ENCODE measurements around the gene ZNF221. TPM values are rescaled to one million over a fixed set of nuclear protein-coding genes. Genes with fewer than 3 reads are reported as not detected.

ZNF221 gene
- total and polyA plus RNA-seq, 2 experiments from 2014 or later = 1.5 to 9.2 TPM

- TF ChIP-seq REST (IDR thresholded peaks at IDR 0.05; ENCODE audit: unreplicated experiment) = no peak
- no peak for TF ChIP-seq NANOG (IDR thresholded peaks at IDR 0.05; ENCODE audit: borderline replicate concordance)
- no peak for TF ChIP-seq EZH2phosphoT487 (IDR thresholded peaks at IDR 0.05; ENCODE audit: unreplicated experiment)
- no peak for TF ChIP-seq EZH2 (IDR thresholded peaks at IDR 0.05; ENCODE audit: low read depth, unreplicated experiment)
- no peak for TF ChIP-seq ZNF462 (CRISPR knock-in tag; IDR thresholded peaks at IDR 0.05)
These were observed 59.4 kb downstream of the ZNF221 start (continued) for GRCh38 chr19:44010468-44010867.

Small RNAs within 50 kb of the gene (small RNA-seq; reads per million reads assigned to genes)
- not detected for gene AC006213.5 (ENCODE audit: low replicate concordance)

Other genes with a start within 250 kb of the ZNF221 start
- not detected in 2 replicates for gene IRGC, start 235.2 kb upstream of the ZNF221 start, total RNA-seq (2014; rRNA removed; shearing (Covaris generic))
- not detected in 2 replicates for gene IRGC, start 235.2 kb upstream of the ZNF221 start, polyA plus RNA-seq (2016; fragmentation: Nextera tagmentation; extraction: Ambion mirVana)
- gene SMG9, start 196.3 kb upstream of the ZNF221 start, total RNA-seq (2014; rRNA removed; shearing (Covaris generic)) = 6.3 and 13.2 TPM in 2 replicates
- gene SMG9, start 196.3 kb upstream of the ZNF221 start, polyA plus RNA-seq (2016; fragmentation: Nextera tagmentation; extraction: Ambion mirVana) = 14.0 and 15.7 TPM in 2 replicates
- gene KCNN4, start 170.3 kb upstream of the ZNF221 start, total RNA-seq (2014; rRNA removed; shearing (Covaris generic)) = 3.2 and 3.4 TPM in 2 replicates
- 0.75 and 0.86 TPM in 2 replicates for gene KCNN4, start 170.3 kb upstream of the ZNF221 start, polyA plus RNA-seq (2016; fragmentation: Nextera tagmentation; extraction: Ambion mirVana)
- gene LYPD5, start 148.8 kb upstream of the ZNF221 start, total RNA-seq (2014; rRNA removed; shearing (Covaris generic)) = 0.54 and 1.1 TPM in 2 replicates
- 0.61 and 1.5 TPM in 2 replicates for gene LYPD5, start 148.8 kb upstream of the ZNF221 start, polyA plus RNA-seq (2016; fragmentation: Nextera tagmentation; extraction: Ambion mirVana)
- gene ZNF283, start 123.9 kb upstream of the ZNF221 start, total RNA-seq (2014; rRNA removed; shearing (Covaris generic)) = 8.7 and 12.0 TPM in 2 replicates
- 3.0 and 3.1 TPM in 2 replicates for gene ZNF283, start 123.9 kb upstream of the ZNF221 start, polyA plus RNA-seq (2016; fragmentation: Nextera tagmentation; extraction: Ambion mirVana)
- gene ZNF404, start 67.3 kb upstream of the ZNF221 start, total RNA-seq (2014; rRNA removed; shearing (Covaris generic)) = 3.7 and 3.9 TPM in 2 replicates
- gene ZNF404, start 67.3 kb upstream of the ZNF221 start, polyA plus RNA-seq (2016; fragmentation: Nextera tagmentation; extraction: Ambion mirVana) = 3.9 and 5.0 TPM in 2 replicates
- 9.6 and 13.2 TPM in 2 replicates for gene ZNF45, start 15.9 kb upstream of the ZNF221 start, total RNA-seq (2014; rRNA removed; shearing (Covaris generic))
- gene ZNF45, start 15.9 kb upstream of the ZNF221 start, polyA plus RNA-seq (2016; fragmentation: Nextera tagmentation; extraction: Ambion mirVana) = 3.3 and 4.1 TPM in 2 replicates
- 6.0 and 7.8 TPM in 2 replicates for gene ZNF155, start 33.0 kb downstream of the ZNF221 start, total RNA-seq (2014; rRNA removed; shearing (Covaris generic))
- 2.9 and 3.8 TPM in 2 replicates for gene ZNF155, start 33.0 kb downstream of the ZNF221 start, polyA plus RNA-seq (2016; fragmentation: Nextera tagmentation; extraction: Ambion mirVana)
- 2.2 and 2.6 TPM in 2 replicates for gene ZNF230, start 51.7 kb downstream of the ZNF221 start, total RNA-seq (2014; rRNA removed; shearing (Covaris generic))
- 1.8 and 1.9 TPM in 2 replicates for gene ZNF230, start 51.7 kb downstream of the ZNF221 start, polyA plus RNA-seq (2016; fragmentation: Nextera tagmentation; extraction: Ambion mirVana)
- gene ZNF222, start 74.2 kb downstream of the ZNF221 start, total RNA-seq (2014; rRNA removed; shearing (Covaris generic)) = 2.3 and 3.4 TPM in 2 replicates
- gene ZNF222, start 74.2 kb downstream of the ZNF221 start, polyA plus RNA-seq (2016; fragmentation: Nextera tagmentation; extraction: Ambion mirVana) = 2.6 and 2.8 TPM in 2 replicates
- gene ZNF223, start 100.8 kb downstream of the ZNF221 start, total RNA-seq (2014; rRNA removed; shearing (Covaris generic)) = 5.8 and 8.2 TPM in 2 replicates
- 3.3 TPM in 2 replicates for gene ZNF223, start 100.8 kb downstream of the ZNF221 start, polyA plus RNA-seq (2016; fragmentation: Nextera tagmentation; extraction: Ambion mirVana)
- 3.1 and 4.0 TPM in 2 replicates for gene ZNF284, start 120.9 kb downstream of the ZNF221 start, total RNA-seq (2014; rRNA removed; shearing (Covaris generic))
- 1.4 and 1.5 TPM in 2 replicates for gene ZNF284, start 120.9 kb downstream of the ZNF221 start, polyA plus RNA-seq (2016; fragmentation: Nextera tagmentation; extraction: Ambion mirVana)
- gene ZNF224, start 143.1 kb downstream of the ZNF221 start, total RNA-seq (2014; rRNA removed; shearing (Covaris generic)) = 15.8 and 16.5 TPM in 2 replicates
- 5.9 and 9.4 TPM in 2 replicates for gene ZNF224, start 143.1 kb downstream of the ZNF221 start, polyA plus RNA-seq (2016; fragmentation: Nextera tagmentation; extraction: Ambion mirVana)
- 3.8 and 4.8 TPM in 2 replicates for gene ZNF225, start 162.2 kb downstream of the ZNF221 start, total RNA-seq (2014; rRNA removed; shearing (Covaris generic))
- 1.8 TPM in 2 replicates for gene ZNF225, start 162.2 kb downstream of the ZNF221 start, polyA plus RNA-seq (2016; fragmentation: Nextera tagmentation; extraction: Ambion mirVana)
- 8.3 TPM in 2 replicates for gene ZNF234, start 190.3 kb downstream of the ZNF221 start, total RNA-seq (2014; rRNA removed; shearing (Covaris generic))
- 3.7 and 4.7 TPM in 2 replicates for gene ZNF234, start 190.3 kb downstream of the ZNF221 start, polyA plus RNA-seq (2016; fragmentation: Nextera tagmentation; extraction: Ambion mirVana)
- 11.7 and 18.5 TPM in 2 replicates for gene ZNF226, start 213.9 kb downstream of the ZNF221 start, total RNA-seq (2014; rRNA removed; shearing (Covaris generic))
- 7.6 and 10.5 TPM in 2 replicates for gene ZNF226, start 213.9 kb downstream of the ZNF221 start, polyA plus RNA-seq (2016; fragmentation: Nextera tagmentation; extraction: Ambion mirVana)

All from GM23338 (cell line).